ENCODE measurements around the gene GRIN1. TPM values are rescaled to one million over a fixed set of nuclear protein-coding genes. Genes with fewer than 3 reads are reported as not detected.

GRIN1 gene
- total and polyA plus RNA-seq, 2 of the 8 experiments (the other 6 are each of a cell fraction or from before 2014, with no cell fraction given) = 0.48 to 2.1 TPM

GRCh38 chr9:137128158-137128861 is 10.6 kb upstream of the GRIN1 start:
- Histone ChIP-seq H3K14ac (ENCODE audit: insufficient read length) (no peak overlapping the region), H2BK20ac (ENCODE audit: low read length) (no peak overlapping the region), H4K5ac (ENCODE audit: insufficient read length, low read depth, low read length) (no peak overlapping the region), H2BK15ac (ENCODE audit: low read length) (no peak overlapping the region), H3K18ac (ENCODE audit: extremely low read depth, low read length) (no peak overlapping the region), H3K4me2 (ENCODE audit: insufficient read depth in 1 of 2, low read depth in 2 of 2, low read length in 2 of 2) (peak overlapping the region; percentile 70 to 97), H2BK120ac (replicated peaks; ENCODE audit: low read depth, low read length) (no peak overlapping the region), H3K79me2 (ENCODE audit: control insufficient read depth in 1 of 2, insufficient read depth in 2 of 2, low read length in 2 of 2) (peaks cover 0 to 7% of the 10 kb centered on the region in 2 experiments; a peak in 1 of 4 replicates), H3K4me1 (replicated peaks in 1 of 4; ENCODE audit: control insufficient read depth in 3 of 4, insufficient read depth in 4 of 4, low read length in 3 of 4) (peaks cover 0 to 11% (median 5%) of the 10 kb centered on the region in 4 experiments; a peak in 4 of 7 replicates), H3K4me3 (ENCODE audit: extremely low read depth in 1 of 4, insufficient read depth in 2 of 4, low read depth in 3 of 4, low read length in 4 of 4) (peak overlapping the region; percentile 70 to 83 (median 77); a peak in 7 of 8 replicates), H4K20me1 (replicated peaks in 1 of 2; ENCODE audit: control insufficient read depth in 1 of 2, insufficient read depth in 2 of 2, low read length in 2 of 2) (no peaks in the 10 kb centered on the region), H3K4ac (replicated peaks; ENCODE audit: insufficient read length, low read depth, low read length) (no peak overlapping the region), H4K8ac (ENCODE audit: extremely low read depth, insufficient read depth, low read length) (no peak overlapping the region), H4K91ac (replicated peaks; ENCODE audit: insufficient read length, low read length) (no peak overlapping the region), H2AK5ac (ENCODE audit: low read depth, low read length) (no peak overlapping the region), H2BK5ac (ENCODE audit: low read depth, low read length) (no peak overlapping the region), H3K36me3 (ENCODE audit: control insufficient read depth in 2 of 4, insufficient read depth in 4 of 4, low read length in 3 of 4) (no peaks in the 10 kb centered on the region), H3K9me3 (ENCODE audit: insufficient read depth in 2 of 2, low read depth in 1 of 2, low read length in 1 of 2) (no peaks in the 10 kb centered on the region), H3K23ac (ENCODE audit: insufficient read length) (no peak overlapping the region), H2BK12ac (ENCODE audit: low read depth, low read length) (no peak overlapping the region), H3K27me3 (replicated peaks in 1 of 4; ENCODE audit: control insufficient read depth in 3 of 4, extremely low read depth in 1 of 4, insufficient read depth in 3 of 4, low read length in 3 of 4) (peaks cover 0 to 6% (median 4%) of the 10 kb centered on the region in 4 experiments; a peak in 4 of 7 replicates), H3K56ac (replicated peaks; ENCODE audit: insufficient read length, low read depth, low read length) (no peak overlapping the region), H2AFZ (ENCODE audit: low read length) (no peak overlapping the region), H3K23me2 (ENCODE audit: low read depth, low read length) (peaks cover 7% of the 10 kb centered on the region; the same call in 1 of the 2 replicates), H3K27ac (ENCODE audit: low read depth, low read length) (no peak overlapping the region), H3K9ac (replicated peaks in 1 of 4; ENCODE audit: extremely low read depth in 1 of 4, low read depth in 3 of 4, low read length in 3 of 4) (0 out of 7 replicates have a peak overlapping the region, but pooled peaks of 1 of the 4 experiments have one; percentile 72), H3K79me1 (ENCODE audit: low read depth, low read length) (peaks cover 2% of the 10 kb centered on the region; the same call in 1 of the 2 replicates)
- TF ChIP-seq JUND (IDR thresholded peaks at IDR 0.05; ENCODE audit: low read length) = no peak
- no peak for TF ChIP-seq SUZ12 (IDR thresholded peaks at IDR 0.05; ENCODE audit: low read length)
- ChIA-PET CTCF (ENCODE audit: partially characterized antibody) (interaction anchor here (0.6 to 1.8 kb wide), 9 partner anchors 10 to 309 kb away, joined by 3 to 8 read pairs (median 4); partner anchors contain the start of gene TMEM210), POLR2A (ENCODE audit: partially characterized antibody) (interaction anchor here (0.9 to 2.4 kb wide), 7 partner anchors 35 to 112 kb away, joined by 3 to 14 read pairs (median 6); partner anchors contain the start of genes LRRC26, TMEM210 and TPRN)
- DNase-seq (ENCODE audit: low read depth in 1 of 2, low spot score in 2 of 2) (no peak), FAIRE-seq (no peak)
- 87% methylated on average over 19 of the region's 19 CpGs; no CpG with 5 or more reads in 1 of the 2 experiments for WGBS, 2 experiments (ENCODE audit: extremely low coverage in 1 of 2, insufficient coverage in 1 of 2, insufficient read length in 1 of 2, insufficient replicate concordance in 2 of 2, low coverage in 1 of 2, low lambda C conversion rate in 2 of 2, missing lambda C conversion rate in 1 of 2)

Data from H1 (cell line).